Omental fat pad (tissue), 4 donors: ENCODE measurements around the gene GRM4. TPM values are rescaled to one million over a fixed set of nuclear protein-coding genes. Genes with fewer than 3 reads are reported as not detected.

Source experiments
- ATAC-seq: fragments of 150-250 bp; one replicate; pipeline ENCODE4 v1.9.1; 2016; ENCODE audit warnings: mild to moderate bottlenecking, moderate library complexity; ENCODE audit not compliant: low FRiP score
- DNase-seq: peaks from one replicate; pipeline ENCODE4 v3.0.0-alpha.2; 2019; ENCODE audit warnings: low spot score
- CTCF ChIP-seq, 3 donors: fragments of 450-650 bp; IDR thresholded peaks; one replicate each; pipeline ENCODE4 v1.5.1; 2016 to 2017; ENCODE audit warnings: antibody characterized with exemption in 3 of 3, mild to moderate bottlenecking in 3 of 3, moderate library complexity in 2 of 3
- total RNA-seq, 4 donors: library from RNA; depleted of rRNA; stranded (reverse); fragments of >200 nt; gene quantifications; one replicate each; pipeline ENCODE4 v1.1.0, GENCODE V29; 2016

The GRM4 gene
- total RNA-seq, 4 donors from 2014 or later = 0.60 TPM; not detected in 3

- no peak for DNase-seq
- no peak for TF ChIP-seq CTCF (IDR thresholded peaks at IDR 0.05)
- ATAC-seq = no peak
Observed at GRCh38 chr6:34072727-34073126, 73.2 kb downstream of the GRM4 start.

GRCh38 chr6:34071884-34072379 is 74.0 kb downstream of the GRM4 start:
- TF ChIP-seq CTCF (IDR thresholded peaks at IDR 0.05) = no peak
- DNase-seq = no peak
- no peak for ATAC-seq

GRCh38 chr6:34071136-34071883 is 74.6 kb downstream of the GRM4 start:
- TF ChIP-seq CTCF (IDR thresholded peaks at IDR 0.05) = no peak
- no peak for DNase-seq
- ATAC-seq = no peak

- ATAC-seq (no peak), DNase-seq (no peak)
- TF ChIP-seq CTCF (IDR thresholded peaks at IDR 0.05) = no peak
Observed at GRCh38 chr6:34070315-34071135, 75.4 kb downstream of the GRM4 start.

- DNase-seq = no peak
- TF ChIP-seq CTCF (IDR thresholded peaks at IDR 0.05) = no peak
- no peak for ATAC-seq
Observed at GRCh38 chr6:34068462-34069044, 77.3 kb downstream of the GRM4 start.

- DNase-seq = no peak
- no peak for ATAC-seq
- no peak for TF ChIP-seq CTCF (IDR thresholded peaks at IDR 0.05)
Observed at GRCh38 chr6:34067814-34068213, 78.1 kb downstream of the GRM4 start.
